Tibial artery (tissue), 4 donors: ENCODE data around the gene CHD6.

Source experiments
- DNase-seq, 2 donors: peaks; one replicate each; pipeline ENCODE4 v3.0.0-alpha.2; 2019
- H3K27ac ChIP-seq, 2 donors: fragments of 200-600 bp; sonication (generic) in 1 of 2; 1 replicate in 1 of 2; 2 replicates in 1 of 2; pipeline ENCODE4 v1.5.1; 2018 to 2019; ENCODE audit warnings: mild to moderate bottlenecking in 1 of 2
- H3K27me3 ChIP-seq, 2 donors: fragments of 200-600 bp; sonication (generic) in 1 of 2; one replicate each; pipeline versions ENCODE4 v1.5.1 to v1.6.0; 2016 to 2019
- H3K36me3 ChIP-seq, 3 donors: fragments of 200-600 bp; sonication (generic) in 2 of 3; one replicate each; pipeline ENCODE4 v1.5.1; 2016 to 2019; ENCODE audit warnings: mild to moderate bottlenecking in 2 of 3
- H3K4me1 ChIP-seq, 4 donors: fragments of 200-600 bp; sonication (generic) in 2 of 4; 1 replicate in 3 of 4; 2 replicates in 1 of 4; pipeline ENCODE4 v1.5.1; 2016 to 2019
- H3K4me3 ChIP-seq, 2 donors: fragments of 200-600 bp; sonication (generic) in 1 of 2; 1 replicate in 1 of 2; 2 replicates in 1 of 2; pipeline ENCODE4 v1.5.1; 2018 to 2019; ENCODE audit warnings: mild to moderate bottlenecking in 2 of 2
- H3K9me3 ChIP-seq, 3 donors: fragments of 200-600 bp; sonication (generic) in 1 of 3; one replicate each; pipeline ENCODE4 v1.5.1; 2016 to 2019
- CTCF ChIP-seq, 2 experiments: fragments of 200-600 bp in 1 of 2; fragments of 450-650 bp in 1 of 2; IDR thresholded peaks; one replicate each; pipeline ENCODE4 v1.5.1; 2017 to 2019; ENCODE audit warnings: antibody characterized with exemption in 2 of 2, mild to moderate bottlenecking in 1 of 2, moderate library complexity in 1 of 2
- intact Hi-C: fragments of 100-400 bp; cut with DNase I; formaldehyde crosslinking; loops from one replicate; pipeline ENCODE4 v1.15.0; 2023; ENCODE audit warnings: low total_unique reads

CHD6 gene

DNA sequence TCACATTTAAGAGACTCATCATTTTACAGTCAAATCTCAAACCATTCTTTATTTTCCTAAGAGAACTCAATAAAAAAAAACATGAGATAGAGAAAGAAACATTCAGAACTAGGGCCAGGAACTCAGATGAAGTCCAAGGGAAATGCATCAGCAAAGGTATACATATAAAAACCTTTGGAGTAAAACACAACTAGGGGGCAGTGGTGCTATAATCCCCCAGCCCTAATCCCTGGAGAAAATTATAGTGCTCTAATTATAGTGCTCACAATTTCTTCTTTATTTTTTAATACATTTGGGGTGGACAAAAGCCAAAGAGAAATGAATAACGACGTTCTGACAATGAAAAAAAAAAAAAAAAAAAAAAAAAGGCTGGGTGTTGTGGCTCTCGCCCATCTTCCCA, 151.0 kb downstream of the CHD6 start:
- peaks cover 39 to 68% (median 51%) of the 10 kb centered on the region in 3 donors for H3K36me3 ChIP-seq
- H3K9me3 ChIP-seq: peaks cover 0 to 3% (median 0%) of the 10 kb centered on the region in 3 donors
- intact Hi-C loops: no loop called here
- H3K27ac ChIP-seq: no peak overlapping the region
- no peaks in the 10 kb centered on the region for H3K27me3 ChIP-seq
- H3K4me1 ChIP-seq: peaks cover 0 to 9% (median 0%) of the 10 kb centered on the region in 4 donors
- TF ChIP-seq CTCF (IDR thresholded peaks at IDR 0.05): no peak
- H3K4me3 ChIP-seq: no peak overlapping the region
- no peak for DNase-seq

DNA sequence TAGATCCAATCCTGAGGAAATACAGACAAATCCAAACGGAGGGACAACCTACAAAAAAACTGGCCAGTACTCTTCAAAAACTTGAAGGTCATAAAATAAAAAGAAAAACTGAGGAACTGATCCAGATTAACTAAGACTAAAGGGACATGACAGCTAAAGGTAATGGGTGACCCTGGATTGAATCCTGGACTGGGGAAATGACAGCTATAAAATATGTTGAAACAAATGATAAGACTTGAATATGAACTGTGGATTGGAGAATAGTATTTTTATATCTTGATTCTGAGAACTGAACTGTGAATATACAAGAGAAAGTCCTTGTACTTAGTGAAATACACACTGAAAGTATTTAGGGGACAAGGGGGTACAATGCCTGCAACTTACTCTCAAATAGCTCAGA, 154.6 kb downstream of the CHD6 start:
- Histone ChIP-seq H3K27ac (no peak overlapping the region), H3K9me3 (peaks cover 0 to 3% (median 0%) of the 10 kb centered on the region in 3 donors), H3K27me3 (no peaks in the 10 kb centered on the region), H3K4me1 (no peaks in the 10 kb centered on the region), H3K4me3 (no peak overlapping the region), H3K36me3 (peaks cover 33 to 55% (median 36%) of the 10 kb centered on the region in 3 donors)
- DNase-seq: no peak
- intact Hi-C loops: no loop called here
- TF ChIP-seq CTCF (IDR thresholded peaks at IDR 0.05): no peak

GRCh38 chr20:41462372-41463161, 155.6 kb downstream of the CHD6 start:
- TF ChIP-seq CTCF (IDR thresholded peaks at IDR 0.05): no peak
- Histone ChIP-seq H3K27me3 (no peaks in the 10 kb centered on the region), H3K4me3 (no peak overlapping the region), H3K4me1 (no peaks in the 10 kb centered on the region), H3K9me3 (peaks cover 0 to 3% (median 0%) of the 10 kb centered on the region in 3 donors), H3K27ac (no peak overlapping the region), H3K36me3 (peaks cover 33 to 54% (median 38%) of the 10 kb centered on the region in 3 donors)
- DNase-seq: no peak
- intact Hi-C loops: no loop called here

DNA sequence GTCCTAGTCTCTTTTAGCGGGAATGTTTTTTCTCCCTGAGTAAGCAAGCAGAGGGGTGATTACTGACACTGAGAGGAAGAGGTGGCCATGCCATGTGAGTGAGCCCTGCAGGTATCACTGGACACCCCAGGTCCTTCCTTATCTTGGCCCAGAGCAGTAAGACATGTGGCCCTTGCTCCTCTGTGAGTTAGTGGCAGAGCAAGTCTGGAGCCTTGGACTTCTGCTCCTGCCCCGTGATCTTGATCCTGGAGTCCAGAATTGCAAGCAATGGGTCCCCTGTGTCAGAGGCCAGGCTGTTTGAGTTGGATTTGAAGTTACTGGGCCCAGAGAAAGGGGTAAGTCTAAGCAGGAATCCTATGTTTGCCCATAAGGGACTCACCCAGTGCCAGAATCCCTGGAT, 159.4 kb downstream of the CHD6 start:
- no peak for DNase-seq
- H3K27ac ChIP-seq: no peak overlapping the region
- no peaks in the 10 kb centered on the region for H3K9me3 ChIP-seq
- no peaks in the 10 kb centered on the region for H3K27me3 ChIP-seq
- H3K4me1 ChIP-seq: no peaks in the 10 kb centered on the region
- H3K4me3 ChIP-seq: no peak overlapping the region
- intact Hi-C loops: no loop called here
- H3K36me3 ChIP-seq: peaks cover 46 to 58% (median 47%) of the 10 kb centered on the region in 3 donors
- no peak for TF ChIP-seq CTCF (IDR thresholded peaks at IDR 0.05)

GRCh38 chr20:41457173-41457857, 160.9 kb downstream of the CHD6 start:
- Histone ChIP-seq H3K4me1 (no peaks in the 10 kb centered on the region), H3K27ac (no peak overlapping the region), H3K4me3 (no peak overlapping the region), H3K9me3 (no peaks in the 10 kb centered on the region), H3K36me3 (peaks cover 58 to 69% (median 61%) of the 10 kb centered on the region in 3 donors), H3K27me3 (no peaks in the 10 kb centered on the region)
- DNase-seq: no peak
- no peak for TF ChIP-seq CTCF (IDR thresholded peaks at IDR 0.05)
- intact Hi-C loops: no loop called here
